ENCODE data around the gene CHRNA7.

Gene CHRNA7

GRCh38 chr15:32098033-32098432, 67.7 kb downstream of the CHRNA7 start:
- H3K4me3 ChIP-seq (ENCODE audit: low read length) = no peak overlapping the region
- no peak overlapping the region for H3K27ac ChIP-seq (ENCODE audit: low read depth, low read length)
- no peak overlapping the region for H3K4me2 ChIP-seq (ENCODE audit: low read length)
- no peaks in the 10 kb centered on the region for H3K36me3 ChIP-seq (ENCODE audit: control insufficient read depth, low read length)
- H3K4me1 ChIP-seq (ENCODE audit: control insufficient read depth, low read length) = no peaks in the 10 kb centered on the region
- H3F3A ChIP-seq (ENCODE audit: control insufficient read depth, insufficient read depth) = no peaks in the 10 kb centered on the region
- H3K9me2 ChIP-seq (replicated peaks; ENCODE audit: control insufficient read depth, low read length) = no peaks in the 10 kb centered on the region
- TF ChIP-seq CTCF (IDR thresholded peaks at IDR 0.05; ENCODE audit: low read depth, low read length, poor library complexity, severe bottlenecking) = no peak
- no peaks in the 10 kb centered on the region for H3K9me3 ChIP-seq (ENCODE audit: control insufficient read depth, insufficient read depth, low read length)
- peaks cover 16% of the 10 kb centered on the region for H3K27me3 ChIP-seq (ENCODE audit: control insufficient read depth, low read length)
- no peaks in the 10 kb centered on the region for H4K20me1 ChIP-seq (ENCODE audit: control insufficient read depth, insufficient read depth, low read depth, low read length)
- no peaks in the 10 kb centered on the region for H3K79me2 ChIP-seq (ENCODE audit: control insufficient read depth, low read length)

DNA sequence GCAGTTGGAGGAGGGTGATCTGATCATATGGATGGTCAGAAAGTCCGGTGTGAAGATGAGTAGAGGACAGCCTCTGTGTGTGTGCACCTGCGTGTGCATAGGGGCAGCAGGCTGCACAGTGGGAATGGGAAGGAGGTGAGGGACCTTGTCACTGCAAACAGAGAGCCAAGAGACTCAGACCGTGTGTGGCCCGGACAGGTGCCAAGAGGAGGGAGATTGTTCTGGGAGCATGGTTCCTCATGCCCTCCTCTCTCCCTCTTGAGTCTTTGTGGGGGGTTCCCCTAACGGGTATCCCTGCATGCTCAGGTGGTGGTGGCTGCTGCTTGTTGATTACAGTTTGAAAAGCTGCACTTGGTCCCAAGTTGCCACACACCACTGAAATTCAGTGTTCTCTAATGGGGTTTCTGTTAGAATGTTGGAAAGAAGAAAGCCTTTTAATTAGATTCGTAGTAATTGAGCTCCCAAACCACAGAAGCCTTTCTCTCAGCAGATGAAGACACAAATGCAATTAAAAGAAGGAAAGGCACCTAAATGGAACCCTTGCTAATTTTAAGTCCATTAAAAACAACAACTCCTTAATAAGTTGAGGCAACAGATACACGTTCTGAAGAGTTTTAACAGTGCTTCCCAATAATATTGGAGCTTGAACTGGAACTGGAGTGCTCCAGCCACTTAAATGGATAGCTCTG, 68.9 kb downstream of the CHRNA7 start:
- no peak for TF ChIP-seq CTCF (IDR thresholded peaks at IDR 0.05; ENCODE audit: low read depth, low read length, poor library complexity, severe bottlenecking)
- no peak for TF ChIP-seq EZH2phosphoT487 (IDR thresholded peaks at IDR 0.05; ENCODE audit: borderline replicate concordance, low read length)
- no peaks in the 10 kb centered on the region for H3K79me2 ChIP-seq (ENCODE audit: control insufficient read depth, low read length)
- H3K4me3 ChIP-seq (ENCODE audit: low read length) = no peak overlapping the region
- no peaks in the 10 kb centered on the region for H3K9me2 ChIP-seq (replicated peaks; ENCODE audit: control insufficient read depth, low read length)
- no peaks in the 10 kb centered on the region for H3K4me1 ChIP-seq (ENCODE audit: control insufficient read depth, low read length)
- H3F3A ChIP-seq (ENCODE audit: control insufficient read depth, insufficient read depth) = no peaks in the 10 kb centered on the region
- H3K9me3 ChIP-seq (ENCODE audit: control insufficient read depth, insufficient read depth, low read length) = no peaks in the 10 kb centered on the region
- H3K27ac ChIP-seq (ENCODE audit: low read depth, low read length) = no peak overlapping the region
- no peaks in the 10 kb centered on the region for H4K20me1 ChIP-seq (ENCODE audit: control insufficient read depth, insufficient read depth, low read depth, low read length)
- peaks cover 16% of the 10 kb centered on the region for H3K27me3 ChIP-seq (ENCODE audit: control insufficient read depth, low read length)
- H3K36me3 ChIP-seq (ENCODE audit: control insufficient read depth, low read length) = no peaks in the 10 kb centered on the region
- no peak overlapping the region for H3K4me2 ChIP-seq (ENCODE audit: low read length)

DNA sequence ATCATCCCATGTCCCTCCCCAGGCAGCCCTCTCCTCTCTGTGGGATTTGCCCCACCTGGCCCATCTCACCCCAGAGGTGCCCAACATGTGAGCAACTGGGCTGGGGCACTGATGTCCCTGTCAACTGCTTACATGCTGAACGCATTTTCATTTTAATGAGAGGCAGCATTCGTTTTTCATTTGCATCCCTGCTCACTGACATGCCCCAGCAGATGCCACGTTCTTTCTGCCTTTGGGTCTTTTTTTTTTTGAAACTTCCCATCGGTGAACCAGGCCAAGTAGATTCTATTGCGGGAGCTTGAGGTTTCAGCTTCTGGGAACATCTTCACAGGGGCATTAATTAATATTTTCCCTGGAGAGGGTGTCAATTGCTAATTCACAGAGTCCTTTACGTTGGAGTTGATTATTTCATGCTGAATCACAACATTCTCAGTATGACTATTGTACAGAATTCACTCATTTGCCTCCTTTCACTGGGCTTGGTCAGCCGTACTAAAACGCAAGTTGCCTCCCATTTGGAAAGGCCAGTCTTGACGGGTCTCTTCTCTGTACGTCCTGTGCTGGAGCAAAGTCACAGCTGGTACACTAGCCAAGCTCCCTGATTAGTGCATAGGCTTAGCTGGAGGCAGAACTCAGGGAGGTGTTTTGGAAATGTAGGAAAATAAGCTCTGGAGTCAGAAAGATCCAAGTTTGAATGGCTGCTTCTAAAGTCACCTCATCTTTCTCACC, 69.8 kb downstream of the CHRNA7 start:
- no peak for TF ChIP-seq EZH2phosphoT487 (IDR thresholded peaks at IDR 0.05; ENCODE audit: borderline replicate concordance, low read length)
- no peak for TF ChIP-seq CTCF (IDR thresholded peaks at IDR 0.05; ENCODE audit: low read depth, low read length, poor library complexity, severe bottlenecking)
- no peaks in the 10 kb centered on the region for H3K4me1 ChIP-seq (ENCODE audit: control insufficient read depth, low read length)

More for the DNA sequence above, 69.8 kb downstream of the CHRNA7 start:
- no peaks in the 10 kb centered on the region for H3K36me3 ChIP-seq (ENCODE audit: control insufficient read depth, low read length)
- H3K9me3 ChIP-seq (ENCODE audit: control insufficient read depth, insufficient read depth, low read length) = no peaks in the 10 kb centered on the region
- no peak overlapping the region for H3K27ac ChIP-seq (ENCODE audit: low read depth, low read length)
- peaks cover 16% of the 10 kb centered on the region for H3K27me3 ChIP-seq (ENCODE audit: control insufficient read depth, low read length)
- H3K79me2 ChIP-seq (ENCODE audit: control insufficient read depth, low read length) = no peaks in the 10 kb centered on the region
- H3K4me3 ChIP-seq (ENCODE audit: low read length) = no peak overlapping the region
- H3K4me2 ChIP-seq (ENCODE audit: low read length) = no peak overlapping the region
- no peaks in the 10 kb centered on the region for H3F3A ChIP-seq (ENCODE audit: control insufficient read depth, insufficient read depth)
- no peaks in the 10 kb centered on the region for H4K20me1 ChIP-seq (ENCODE audit: control insufficient read depth, insufficient read depth, low read depth, low read length)
- H3K9me2 ChIP-seq (replicated peaks; ENCODE audit: control insufficient read depth, low read length) = no peaks in the 10 kb centered on the region
